GM21447 (cell line): ENCODE results near the gene STARD13.

Experiments
- ATAC-seq: cut with Tn5 transposase; IDR thresholded peaks from one replicate; pipeline ENCODE4 v1.9.1; 2021; ENCODE audit not compliant: unreplicated experiment

Gene STARD13

DNA sequence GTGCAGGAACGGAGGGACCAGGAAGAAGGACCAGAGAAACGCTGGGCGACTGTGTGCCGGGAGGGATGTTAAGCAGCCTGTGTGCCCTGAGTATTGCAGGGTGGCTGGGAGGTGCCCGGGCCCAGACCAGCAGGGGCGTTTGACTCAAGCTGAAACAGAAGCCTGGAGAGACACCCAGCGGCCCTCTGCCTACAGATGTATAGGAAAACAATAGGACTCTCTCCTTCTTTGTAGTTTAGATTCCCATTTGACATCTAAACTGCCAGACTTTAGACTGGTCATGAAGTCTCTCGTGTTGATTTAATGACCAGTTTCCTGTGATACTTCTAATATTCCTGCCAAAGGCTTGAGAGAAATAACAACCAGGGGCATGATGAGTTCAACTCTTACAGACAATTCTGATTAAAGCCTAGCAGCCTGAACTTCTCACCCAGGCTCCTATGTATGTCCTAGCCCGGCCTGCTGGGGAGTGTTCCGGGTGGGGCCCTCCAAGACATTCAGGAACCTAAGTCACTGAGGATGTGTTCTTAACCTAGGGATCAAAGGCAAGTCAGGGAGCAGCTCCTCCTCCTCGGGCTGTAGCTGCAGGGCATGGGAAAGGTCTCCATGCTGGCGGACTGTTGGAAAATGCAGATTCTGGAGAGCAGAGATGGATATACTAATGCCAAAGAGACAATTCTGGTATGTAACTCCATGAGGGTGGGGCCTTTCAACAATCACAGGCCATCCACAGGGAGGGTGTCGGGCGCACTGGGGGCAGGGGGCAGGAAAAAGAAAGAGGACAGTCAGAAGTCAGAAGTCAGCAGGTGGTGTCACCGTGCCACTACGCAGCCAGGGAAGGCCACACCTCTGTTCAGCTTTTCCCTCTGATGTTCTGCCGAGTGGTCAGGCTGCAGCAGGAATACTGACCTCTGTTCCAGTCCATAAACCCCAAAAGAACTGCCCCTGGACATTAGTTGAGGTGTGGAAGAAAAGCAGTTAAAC is 131.8 kb downstream of the STARD13 start:
- no peak for ATAC-seq

DNA sequence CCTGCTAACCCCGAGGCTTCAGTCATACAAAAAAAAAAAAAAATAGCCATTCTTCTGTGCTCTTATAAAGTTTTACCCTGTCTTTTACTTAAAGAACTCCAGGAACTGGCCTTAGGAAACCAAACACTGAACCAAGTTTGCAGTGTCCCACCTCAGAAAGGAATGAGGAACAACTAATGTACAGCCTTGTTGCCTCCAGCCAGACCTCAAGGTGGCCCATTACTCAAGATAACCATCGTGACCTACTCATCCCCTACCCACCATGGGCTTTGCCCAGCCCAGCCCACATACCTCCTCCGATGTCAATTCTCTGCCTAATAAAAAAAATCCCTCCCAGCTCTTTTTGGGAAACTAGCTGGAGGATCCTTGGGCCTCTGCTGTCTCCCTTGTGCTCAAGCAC is 133.2 kb downstream of the STARD13 start:
- ATAC-seq = no peak

DNA sequence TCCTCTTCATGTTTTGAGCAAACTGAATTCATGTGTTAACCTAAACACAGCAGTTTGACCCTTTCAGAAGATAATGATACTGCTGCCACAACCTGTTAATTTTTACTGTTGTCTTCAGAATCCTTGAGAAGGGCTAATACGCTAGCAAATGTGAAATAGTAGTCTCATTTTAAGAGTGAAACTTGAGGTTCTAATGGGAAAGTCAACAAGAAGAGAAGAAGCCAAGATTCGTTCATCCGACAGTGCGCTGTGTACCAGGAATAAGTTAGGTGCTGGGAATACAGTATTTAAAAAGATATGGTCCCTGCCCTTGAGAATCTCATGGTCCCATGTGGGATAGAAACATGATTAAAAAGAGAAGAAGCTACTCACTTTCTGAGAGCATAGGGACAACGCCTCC is 134.9 kb downstream of the STARD13 start:
- ATAC-seq = no peak

DNA sequence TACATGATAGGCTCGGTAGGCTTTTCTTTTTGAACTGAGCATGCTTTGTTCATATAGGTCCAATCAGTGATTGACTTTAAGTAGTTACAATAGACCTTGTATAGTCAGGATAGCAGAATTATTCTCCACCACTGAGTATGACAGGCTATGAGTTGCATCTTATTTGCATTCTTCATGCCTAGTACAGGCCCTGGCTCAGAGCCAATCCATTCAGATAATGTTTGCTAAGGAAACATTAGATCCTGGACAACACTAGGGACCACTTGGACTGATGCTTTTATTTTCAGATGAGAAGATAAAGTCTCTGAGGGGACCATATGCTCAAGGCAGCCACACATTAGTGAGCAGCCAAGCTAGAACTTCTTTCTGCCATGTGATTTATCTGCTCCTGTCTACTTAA is 135.4 kb downstream of the STARD13 start:
- ATAC-seq = no peak

DNA sequence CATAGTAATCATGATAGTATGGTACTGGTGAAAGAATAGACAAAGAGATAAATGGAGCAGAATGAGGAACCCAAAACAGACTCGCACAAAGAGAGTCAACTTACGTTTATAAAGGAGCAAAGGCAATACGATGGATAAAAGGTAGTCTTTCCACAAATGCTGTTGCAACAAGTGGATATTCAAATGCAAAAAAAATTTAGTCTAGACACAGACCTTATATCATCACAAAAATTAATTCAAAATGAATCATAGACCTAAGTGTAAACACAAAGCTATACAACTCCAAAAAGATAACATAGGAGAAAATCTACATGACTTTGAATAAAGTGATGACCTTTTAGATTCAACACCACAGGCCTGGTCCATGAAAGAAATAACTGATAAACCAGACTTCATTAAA is 137.7 kb downstream of the STARD13 start:
- ATAC-seq = no peak

DNA sequence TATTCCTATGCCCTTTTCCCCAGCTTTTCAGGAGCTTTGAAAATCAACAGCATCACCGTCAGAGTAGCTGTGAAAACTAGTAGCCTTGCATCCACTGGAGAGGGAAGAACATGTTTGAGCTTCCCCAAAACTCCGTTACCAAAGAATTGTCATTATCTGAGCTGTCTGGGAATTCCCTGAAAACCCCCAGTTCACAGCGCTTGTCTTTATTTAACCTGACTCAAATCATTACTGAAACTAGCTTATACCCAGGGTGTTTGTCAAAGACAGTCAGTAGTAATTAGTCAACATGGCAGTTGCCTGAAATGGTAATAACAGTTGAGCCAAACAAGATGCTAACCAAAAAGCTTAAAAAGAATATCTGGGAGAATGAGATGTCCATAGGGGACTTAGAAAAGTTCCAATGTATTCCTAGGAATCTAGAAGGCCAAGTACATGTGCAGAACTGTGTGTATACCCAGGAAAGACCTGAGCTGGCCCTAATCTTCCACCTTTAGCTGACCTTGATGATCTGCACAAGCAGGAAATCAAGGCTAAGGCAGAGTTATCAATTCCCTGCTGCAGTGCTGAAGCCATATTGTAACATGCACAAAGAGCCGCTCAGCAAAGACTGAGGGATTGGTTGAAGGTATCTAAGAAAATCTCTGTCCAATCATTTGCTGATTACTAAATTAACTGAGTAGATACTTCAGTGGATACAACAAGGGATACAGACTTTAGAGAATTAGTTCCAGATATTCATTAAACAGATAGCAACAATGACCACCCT is 138.5 kb downstream of the STARD13 start:
- peak; percentile 89 for ATAC-seq

DNA sequence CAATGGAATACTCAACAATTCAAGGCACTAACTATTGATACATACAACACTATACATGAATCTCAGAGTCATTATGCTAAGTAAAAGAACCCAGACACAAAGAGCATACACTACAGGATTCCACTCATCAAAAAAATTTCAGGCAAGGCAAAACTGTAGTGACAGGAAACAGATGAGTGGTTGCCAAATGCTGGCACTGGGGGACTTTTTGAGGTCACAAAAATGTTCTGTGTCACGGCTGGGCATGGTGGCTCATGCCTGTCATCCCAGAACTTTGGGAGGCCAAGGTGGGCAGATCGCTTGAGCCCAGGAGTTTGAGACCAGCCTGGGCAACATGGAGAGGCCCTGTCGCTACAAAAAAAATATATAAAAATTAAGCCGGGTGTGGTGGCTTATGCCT is 139.9 kb downstream of the STARD13 start:
- ATAC-seq = no peak

DNA sequence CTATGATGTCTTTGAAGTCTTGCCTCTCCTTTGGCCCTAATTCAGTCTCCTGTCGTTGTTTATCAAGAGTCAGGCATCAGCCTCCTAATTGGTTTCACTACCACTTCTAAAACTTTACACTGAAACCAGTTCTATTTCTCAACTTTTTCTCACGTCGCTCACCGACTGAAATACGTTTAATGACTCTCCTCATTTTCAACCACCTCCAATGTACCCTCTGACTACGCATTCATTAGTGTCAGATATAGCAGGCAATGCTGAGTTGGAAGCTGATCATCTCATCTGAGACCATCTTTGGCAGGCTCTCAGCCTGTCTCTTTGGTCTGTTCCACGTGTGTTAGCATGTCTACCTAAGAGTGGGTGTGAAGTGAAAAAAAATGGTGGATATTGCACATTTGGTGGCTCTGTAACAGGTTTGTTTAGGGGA is 141.2 kb downstream of the STARD13 start:
- ATAC-seq = no peak

DNA sequence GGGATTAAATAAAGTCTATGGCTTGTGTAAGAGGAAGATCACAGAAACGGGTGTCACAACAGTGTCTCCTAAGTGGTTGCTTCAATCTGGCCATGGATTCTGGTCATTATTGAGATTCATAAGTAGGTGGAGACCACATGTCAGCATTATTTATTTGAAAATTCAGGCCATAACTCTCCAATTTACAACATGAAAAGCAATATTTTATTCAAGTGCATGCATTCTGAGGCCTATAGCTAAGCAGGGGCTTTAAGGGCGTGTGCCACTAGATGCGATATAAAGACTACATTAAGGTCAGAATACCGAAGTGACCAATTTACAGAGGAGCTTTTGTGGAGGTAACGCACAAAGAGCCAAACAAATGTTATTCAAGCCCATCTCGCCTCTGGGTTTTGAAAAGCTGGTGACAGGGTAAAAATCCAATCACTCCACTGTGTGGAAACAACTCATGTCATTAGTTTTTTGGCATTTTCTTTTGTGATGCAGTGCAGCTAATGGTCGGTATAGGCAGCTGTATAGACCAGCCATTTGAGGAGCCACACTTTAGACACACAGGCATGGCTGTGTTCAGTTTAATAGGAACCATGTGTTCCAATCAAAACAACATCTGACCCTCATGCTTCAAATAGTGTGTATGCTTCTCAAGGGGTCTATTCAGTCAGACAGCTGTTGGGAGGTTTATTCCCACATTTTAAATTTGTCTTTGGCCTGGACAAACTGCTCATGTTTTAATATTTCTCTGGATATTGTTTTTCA is 145.6 kb downstream of the STARD13 start:
- ATAC-seq = no peak

DNA sequence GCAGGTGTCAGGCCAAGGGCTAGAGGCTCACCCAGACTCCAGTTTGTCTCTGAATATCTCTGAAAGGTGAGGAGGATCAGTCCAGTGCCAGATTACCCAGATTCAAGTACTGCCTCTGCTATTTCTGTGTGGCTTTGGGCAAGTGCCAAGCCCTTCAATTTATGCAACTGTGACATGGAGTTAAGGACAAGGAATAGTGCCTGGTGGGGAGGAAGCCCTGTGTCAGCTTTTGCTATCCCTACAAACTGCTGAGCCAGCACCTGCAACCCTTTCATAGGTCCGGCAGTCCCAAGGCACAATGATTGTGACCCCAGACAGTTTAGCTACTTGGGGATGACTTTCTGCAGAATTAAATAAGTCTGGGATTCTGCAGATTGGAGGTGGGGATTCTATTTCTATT is 146.4 kb downstream of the STARD13 start:
- no peak for ATAC-seq

DNA sequence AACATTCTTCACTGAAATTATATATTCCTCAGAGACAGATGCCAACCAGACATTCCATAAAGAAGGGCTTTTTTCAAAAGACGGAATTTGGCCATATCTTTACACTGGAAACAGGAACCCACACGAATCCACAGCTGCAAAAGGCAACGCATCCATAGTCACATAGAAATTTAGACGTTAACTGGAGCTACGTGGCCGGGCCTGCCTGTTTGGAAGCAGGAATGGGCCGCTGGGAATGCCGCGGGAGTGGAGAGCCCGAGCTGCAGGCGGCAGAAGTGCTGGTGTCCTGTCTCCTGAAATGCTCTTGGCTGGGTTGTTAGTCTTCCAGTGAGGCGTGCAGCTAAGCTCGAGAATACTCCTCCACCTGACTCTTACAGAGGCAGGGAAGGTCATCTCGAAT is 147.1 kb downstream of the STARD13 start:
- ATAC-seq = no peak

DNA sequence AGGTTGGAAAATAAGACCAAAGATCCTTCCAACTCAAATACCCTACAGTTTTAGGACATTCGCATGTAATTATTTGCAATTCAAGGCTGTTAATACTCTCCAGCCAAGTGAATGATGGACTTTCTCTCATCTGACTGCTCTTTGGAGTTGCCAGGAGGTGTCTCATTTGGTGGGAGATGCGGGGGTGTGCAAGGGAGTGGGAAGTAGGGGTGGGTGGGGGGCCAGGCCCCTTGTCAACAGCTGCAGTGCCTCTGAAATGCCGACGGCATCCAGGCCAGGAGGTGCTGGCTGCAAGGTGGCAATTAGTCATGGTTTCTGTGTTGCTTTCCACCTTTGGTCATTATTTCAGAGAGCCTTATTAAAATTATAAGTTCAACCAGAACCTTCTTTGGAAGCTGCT is 147.8 kb downstream of the STARD13 start:
- no peak for ATAC-seq

DNA sequence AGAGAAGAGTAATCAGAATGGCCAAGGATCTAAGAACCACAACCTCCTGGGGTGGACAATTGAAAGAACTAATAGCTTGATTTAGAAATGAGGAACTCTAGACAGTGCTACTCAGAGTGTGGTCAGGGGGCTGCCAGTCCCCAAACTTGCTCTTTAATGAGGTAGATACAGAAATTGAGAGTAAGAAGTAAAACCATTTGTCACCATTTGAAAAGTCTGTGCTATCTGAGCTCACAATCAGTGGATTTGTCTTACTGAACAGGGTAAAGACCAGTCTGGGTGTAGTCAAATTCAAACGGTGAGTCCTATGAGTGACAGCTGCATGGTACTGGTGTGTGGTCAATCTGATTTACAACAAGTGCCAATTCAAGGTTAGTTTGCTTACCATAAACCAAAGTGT is 150.5 kb downstream of the STARD13 start:
- ATAC-seq = no peak

DNA sequence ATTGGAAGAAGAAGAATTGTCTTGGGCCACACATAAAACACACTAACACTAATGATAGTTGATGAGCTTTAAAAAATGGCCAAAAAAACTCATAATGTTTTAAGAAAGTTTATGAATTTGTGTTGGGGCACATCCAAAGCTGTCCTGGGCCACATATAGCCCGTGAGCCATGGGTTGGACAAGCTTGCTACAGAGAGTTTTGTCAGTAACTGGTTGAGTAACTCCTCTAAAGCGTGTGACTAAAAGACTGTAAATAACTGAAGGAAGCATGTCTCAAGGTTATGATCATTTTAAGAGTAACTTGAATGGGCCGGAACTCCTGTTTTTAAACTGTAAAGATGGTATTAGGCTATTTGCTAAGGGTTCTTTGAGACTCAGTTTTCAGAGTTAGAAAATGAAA is 151.3 kb downstream of the STARD13 start:
- no peak for ATAC-seq

DNA sequence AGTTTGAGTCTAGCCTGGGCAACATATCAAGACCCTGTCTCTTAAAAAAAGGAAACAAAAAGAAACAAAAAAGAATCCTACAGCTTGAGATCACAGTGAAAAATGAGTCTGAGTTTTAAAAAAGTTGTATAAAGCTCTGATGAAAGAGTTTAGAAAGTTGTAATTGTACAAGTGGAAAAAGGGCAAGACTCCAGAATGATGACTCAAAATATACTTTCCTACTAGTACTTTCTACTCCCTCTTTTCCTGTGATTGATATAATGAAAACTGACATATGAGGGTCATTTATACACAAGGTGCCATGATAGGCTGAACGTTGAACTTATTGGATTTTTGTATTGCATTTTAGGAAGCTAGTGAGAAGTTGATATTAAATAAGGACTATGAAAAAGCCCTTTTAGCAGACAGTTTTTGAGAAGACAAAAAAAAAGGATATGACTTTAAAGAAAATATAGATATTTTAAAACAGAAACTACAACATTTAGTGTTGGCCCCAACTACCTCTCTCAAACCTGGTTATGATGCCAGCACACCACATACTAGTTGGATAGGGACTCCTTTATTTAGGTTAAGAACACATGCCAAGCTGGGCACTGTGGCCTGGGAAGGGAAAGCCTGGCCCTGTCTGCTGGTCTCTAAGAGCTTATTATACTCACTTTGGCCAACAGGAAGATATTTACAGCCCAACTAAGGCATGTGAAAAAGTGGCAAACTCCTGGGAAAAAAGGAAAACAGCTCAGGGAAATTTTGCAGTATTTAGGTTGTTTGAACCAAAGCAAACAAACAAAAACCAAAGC is 152.7 kb downstream of the STARD13 start:
- no peak for ATAC-seq

DNA sequence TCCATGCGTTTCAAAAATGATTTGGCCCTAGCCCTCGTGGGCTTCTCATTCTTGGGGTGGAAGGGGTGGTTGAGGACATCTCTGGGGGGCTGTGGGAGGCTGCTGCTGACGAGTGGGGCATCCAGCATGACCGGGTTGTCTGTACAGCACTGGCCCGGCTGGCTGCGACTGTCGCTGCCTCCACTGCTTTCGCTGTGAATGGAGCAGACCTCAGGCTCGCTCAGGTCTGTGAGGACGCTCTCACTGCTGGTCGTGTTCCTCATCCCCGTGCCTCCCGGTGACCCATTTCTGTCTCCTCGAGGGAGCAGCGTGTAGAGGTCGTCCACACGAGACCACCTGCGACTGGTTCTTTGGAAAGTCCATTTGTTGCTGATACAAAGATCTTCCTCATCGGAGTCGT is 155.7 kb downstream of the STARD13 start:
- no peak for ATAC-seq

DNA sequence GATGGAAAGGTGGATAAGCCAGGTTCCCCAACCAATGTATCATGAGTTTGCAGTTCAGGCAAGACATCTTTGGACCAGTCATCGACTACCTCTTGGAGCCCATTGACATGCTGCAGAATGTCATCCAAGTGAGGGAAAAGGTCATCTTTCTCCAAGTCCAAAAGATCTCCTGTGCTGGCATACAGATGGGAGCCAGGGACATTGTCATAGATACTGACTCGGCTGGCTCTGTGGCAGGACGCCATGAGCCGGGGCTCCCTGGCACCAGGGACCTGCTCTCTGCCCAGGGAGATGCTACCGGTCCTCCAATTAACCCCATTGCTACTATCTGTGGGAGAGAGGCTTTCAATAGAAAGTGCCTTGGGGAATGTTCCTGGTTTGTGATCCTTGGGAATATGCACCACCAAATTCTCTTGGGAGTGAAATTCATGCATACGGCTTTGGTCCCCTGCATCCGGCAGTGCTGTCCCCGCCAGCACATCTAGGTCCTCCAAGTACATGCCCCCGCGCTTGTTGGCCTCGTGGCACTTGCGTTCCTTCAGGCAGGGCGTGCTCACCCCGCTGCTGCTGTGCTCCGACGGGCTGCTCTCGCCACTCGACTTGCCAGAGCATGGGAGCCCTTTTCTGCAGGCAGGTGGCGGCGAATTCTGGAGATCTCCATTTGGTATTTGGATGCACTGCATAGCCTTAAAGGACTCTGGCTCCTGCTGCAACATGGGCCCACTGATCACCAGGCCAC is 156.3 kb downstream of the STARD13 start:
- no peak for ATAC-seq

DNA sequence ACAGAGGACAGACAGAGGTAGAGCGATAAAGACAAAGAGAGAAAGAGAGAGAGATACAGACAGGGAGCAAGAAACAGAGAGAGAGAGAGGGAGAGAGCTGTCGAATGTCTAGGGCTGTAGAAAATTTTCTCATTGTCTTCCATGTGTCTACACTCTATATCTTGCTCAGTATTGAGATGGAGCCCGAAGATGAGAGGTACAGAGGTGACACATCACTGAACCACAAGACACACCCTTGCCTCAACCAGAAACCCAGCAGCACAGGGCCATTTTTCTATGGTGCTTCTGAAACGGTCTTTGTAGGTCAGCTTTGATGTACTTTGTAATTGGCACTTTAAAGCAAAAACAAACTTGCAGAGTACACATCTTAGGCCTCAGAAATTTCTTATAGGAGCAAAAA is 157.4 kb downstream of the STARD13 start:
- ATAC-seq = no peak

DNA sequence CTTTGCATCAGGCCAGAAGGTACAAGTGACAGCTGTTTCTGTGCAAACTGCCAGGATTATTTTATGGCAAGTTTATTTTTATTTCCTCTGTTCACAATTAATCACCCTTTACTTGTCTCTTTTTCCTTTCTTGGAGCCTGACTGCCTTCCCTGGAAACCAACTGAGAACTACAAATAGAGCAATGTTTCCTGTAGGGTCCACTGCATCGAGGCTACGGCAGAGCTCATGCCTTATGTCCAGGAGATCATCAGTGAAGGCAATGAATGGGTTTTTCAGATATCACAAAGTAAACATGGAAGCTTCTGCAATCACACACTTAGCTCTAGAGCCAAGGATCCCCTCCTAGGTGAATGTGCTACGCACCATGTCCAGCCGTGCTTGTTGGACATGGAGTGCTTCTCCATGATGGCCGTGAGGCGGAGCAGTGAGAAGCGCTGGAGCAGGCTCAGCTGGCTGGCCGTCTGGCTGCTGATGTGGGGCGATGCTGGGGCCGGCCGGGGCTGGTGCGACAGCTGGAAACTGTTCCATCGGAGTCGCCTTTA is 158.5 kb downstream of the STARD13 start:
- ATAC-seq = no peak
